GM19438 (cell line): ENCODE measurements around the gene EXOC6.

Experiments used
- ATAC-seq: cut with Tn5 transposase; IDR thresholded peaks from one replicate; pipeline ENCODE4 v1.9.1; 2021; ENCODE audit warnings: low read depth; ENCODE audit not compliant: unreplicated experiment

EXOC6 gene, protein sequence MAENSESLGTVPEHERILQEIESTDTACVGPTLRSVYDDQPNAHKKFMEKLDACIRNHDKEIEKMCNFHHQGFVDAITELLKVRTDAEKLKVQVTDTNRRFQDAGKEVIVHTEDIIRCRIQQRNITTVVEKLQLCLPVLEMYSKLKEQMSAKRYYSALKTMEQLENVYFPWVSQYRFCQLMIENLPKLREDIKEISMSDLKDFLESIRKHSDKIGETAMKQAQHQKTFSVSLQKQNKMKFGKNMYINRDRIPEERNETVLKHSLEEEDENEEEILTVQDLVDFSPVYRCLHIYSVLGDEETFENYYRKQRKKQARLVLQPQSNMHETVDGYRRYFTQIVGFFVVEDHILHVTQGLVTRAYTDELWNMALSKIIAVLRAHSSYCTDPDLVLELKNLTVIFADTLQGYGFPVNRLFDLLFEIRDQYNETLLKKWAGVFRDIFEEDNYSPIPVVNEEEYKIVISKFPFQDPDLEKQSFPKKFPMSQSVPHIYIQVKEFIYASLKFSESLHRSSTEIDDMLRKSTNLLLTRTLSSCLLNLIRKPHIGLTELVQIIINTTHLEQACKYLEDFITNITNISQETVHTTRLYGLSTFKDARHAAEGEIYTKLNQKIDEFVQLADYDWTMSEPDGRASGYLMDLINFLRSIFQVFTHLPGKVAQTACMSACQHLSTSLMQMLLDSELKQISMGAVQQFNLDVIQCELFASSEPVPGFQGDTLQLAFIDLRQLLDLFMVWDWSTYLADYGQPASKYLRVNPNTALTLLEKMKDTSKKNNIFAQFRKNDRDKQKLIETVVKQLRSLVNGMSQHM

DNA sequence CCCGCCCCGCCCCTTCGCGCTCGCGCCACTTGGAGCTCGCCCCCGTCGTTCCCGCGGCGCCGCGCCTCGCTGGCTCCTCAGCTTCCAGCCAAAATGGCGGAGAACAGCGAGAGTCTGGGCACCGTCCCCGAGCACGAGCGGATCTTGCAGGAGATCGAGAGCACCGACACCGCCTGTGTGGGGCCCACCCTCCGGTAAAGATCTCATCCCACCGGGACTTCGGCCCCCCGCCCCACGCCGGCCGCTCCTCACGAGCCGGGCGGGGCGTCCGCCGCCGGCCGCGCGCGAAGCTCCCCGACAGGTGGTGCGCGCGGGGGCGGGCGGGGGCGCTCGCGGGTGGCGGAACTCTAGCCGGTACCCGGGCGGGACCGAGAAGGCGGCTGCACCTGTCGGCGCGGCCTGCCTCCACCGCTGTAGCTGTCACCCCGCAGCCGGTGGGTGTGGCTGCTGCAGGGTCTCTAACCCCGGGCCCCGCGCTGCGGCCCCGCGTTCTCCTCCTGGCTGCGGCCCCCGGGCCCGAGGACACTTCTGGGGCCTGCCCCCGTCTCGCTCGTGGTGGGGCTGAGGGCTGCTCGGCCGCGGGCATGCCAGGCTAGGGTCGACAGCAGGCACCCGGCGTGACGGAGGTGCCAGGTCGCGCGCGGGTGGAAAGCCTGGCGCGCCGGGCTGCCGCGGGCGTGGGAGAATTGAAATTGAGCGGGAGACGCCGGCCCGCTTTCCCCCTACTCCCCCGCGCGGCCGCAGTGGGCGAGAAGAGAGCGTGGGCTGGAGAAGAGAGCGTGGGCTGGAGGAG, at the start of gene EXOC6:
EXOC6 (plus strand) TSS at position 80 of the 793 bp plus-strand sequence; CDS start at position 94, 14 bp downstream.
- peak; percentile 72 for ATAC-seq

DNA sequence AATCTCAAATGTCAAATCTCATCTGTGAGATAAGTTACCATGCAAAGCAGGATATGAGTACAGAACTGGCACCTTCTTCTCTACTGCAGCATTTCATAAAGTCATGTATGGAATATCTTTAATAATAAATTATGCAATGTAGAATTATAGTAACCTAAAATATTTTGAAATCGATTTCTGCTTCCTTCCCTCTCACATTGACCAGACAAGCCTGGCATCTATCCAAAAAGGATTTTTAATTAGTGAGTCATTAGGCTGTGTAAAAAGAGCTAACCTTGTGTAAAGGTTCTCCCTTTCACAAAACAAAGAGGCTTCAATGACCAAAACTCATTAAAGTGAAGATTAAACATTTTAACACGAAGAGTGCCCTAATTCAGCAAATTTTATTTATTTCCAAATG, 48.8 kb upstream of the EXOC6 start:
- ATAC-seq: no peak

DNA sequence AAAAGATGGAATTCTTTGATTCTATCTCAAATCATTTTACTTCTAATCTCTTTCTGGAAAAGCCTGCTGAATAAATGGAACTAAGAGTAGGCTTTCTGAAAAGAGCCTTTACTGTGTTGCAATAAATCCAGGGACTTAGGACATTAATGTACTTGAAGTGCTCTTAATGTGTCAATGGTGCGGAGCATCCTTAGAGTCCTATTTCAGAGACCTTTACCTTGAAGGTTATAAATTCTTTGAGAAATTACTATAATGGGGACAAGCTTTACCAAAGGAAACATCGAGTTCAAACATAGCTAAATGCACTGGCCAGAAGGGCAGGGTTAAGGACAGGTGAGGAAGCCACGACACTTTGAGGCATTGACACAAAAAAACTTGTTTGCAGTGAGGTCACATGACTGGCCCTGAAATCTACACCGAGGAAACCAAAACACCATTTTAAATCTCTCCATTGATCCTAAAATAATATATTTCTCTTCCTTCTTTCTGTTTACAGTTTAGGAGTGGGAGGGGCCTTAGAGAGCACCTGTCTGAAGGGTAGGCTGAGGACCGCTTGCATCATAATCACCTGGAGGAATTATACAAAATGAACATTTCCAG, 48.1 kb upstream of the EXOC6 start:
- no peak for ATAC-seq

DNA sequence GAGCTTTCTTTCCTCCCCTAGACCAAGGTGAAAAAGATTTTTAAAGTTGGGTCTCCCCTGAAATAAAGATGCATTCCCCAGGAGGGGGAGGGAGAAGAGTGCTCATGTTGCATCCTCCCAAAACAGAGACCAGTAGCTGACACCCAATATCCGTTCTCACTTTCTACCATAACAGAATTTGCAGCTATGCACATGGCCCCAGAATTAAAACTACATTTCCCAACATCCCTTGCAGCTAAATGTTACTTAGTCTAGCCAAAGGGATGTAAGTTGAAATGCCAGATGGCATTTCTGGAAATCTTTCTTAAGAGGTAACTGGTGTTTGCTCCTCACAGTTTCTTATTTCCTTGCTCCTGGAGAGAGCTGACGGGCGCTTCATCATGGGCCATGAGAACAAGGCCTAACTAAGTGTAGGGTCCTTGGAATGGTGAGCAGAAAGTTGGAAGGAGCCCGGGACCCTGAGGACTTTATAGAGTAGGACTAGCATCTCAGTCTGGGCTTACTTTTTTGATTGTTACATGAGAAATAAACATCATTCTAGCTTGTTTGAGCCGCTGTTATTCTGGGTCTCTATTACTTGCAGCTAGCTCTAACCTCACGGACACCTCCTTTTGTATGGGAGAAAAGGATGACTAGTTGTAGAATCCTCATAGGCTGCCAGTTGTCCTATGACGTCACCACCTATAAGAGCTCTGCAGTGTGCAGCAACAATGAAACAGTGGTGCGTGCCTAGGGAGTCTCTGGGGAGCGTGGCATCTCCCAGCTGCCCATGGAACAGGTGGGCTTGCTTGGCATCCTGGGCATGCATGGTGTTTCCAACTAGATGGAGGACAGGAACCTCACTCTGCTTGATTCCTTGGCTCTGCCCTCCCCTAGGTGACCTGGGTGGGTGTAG, 46.1 kb upstream of the EXOC6 start:
- no peak for ATAC-seq

DNA sequence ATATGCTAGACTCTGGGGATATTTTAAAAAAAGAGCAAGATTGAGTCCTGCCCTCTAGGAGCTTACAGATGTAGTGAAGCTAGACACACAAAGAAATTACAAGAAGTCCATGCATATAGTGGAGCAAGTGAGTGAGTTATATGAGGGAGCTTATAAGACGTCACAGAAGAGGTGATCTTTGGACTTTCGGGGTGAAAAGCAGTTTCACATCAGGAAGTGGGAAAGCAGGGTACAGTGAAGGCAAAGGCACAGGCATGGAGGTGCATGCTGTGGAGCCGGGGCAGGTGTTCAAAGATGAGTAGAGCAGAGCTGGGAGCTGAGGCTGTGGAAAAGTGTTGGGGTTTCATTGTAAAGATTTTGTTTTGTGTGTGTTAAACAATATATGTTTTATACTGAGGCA, 38.5 kb upstream of the EXOC6 start:
- ATAC-seq: no peak

DNA sequence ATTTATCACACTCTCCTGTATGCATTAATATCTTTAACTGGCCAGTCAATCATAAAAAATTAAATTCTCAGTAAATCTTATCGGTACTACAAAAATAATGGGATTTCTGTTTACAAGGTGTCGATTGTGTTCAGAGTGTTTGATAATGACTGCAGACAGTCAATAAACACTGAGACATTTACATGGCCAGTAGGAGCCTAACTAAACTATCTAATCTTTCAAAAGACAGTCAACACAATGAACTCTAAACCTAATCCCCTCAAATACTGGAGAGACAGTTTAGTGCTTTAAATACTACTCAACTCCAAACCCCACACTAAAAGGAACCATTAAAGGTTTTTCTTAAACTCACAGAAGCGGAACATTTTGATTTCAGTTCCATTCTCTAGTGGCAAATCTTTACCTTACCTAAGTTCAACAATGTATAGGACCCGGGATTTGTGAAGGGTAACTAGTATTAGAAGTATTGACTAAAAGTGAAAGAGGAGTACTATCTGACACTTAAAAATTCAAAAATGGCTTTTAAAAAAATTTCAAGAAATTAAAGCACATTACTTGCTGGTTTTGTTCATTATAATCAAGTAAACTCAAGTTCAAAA, 37.3 kb upstream of the EXOC6 start:
- no peak for ATAC-seq

DNA sequence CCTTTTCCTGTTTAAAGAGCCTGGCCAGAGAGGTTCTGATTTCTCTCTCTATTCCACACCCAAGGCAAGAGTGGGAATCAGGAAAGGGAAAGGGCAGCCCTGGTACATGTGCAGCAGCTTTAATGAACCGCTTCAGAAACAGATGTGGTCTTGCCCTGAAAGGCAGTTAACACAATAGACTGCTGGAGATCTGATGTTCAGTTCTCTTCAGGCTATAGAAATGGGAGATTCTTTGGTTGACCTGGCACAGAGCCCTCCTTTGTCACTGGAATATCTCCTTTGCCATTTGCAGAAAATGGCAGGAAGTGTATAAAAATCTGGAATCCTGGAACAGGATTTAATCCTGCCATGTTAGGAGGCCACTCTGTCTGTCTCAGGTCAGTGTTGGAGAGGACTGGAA, 36.3 kb upstream of the EXOC6 start:
- no peak for ATAC-seq

DNA sequence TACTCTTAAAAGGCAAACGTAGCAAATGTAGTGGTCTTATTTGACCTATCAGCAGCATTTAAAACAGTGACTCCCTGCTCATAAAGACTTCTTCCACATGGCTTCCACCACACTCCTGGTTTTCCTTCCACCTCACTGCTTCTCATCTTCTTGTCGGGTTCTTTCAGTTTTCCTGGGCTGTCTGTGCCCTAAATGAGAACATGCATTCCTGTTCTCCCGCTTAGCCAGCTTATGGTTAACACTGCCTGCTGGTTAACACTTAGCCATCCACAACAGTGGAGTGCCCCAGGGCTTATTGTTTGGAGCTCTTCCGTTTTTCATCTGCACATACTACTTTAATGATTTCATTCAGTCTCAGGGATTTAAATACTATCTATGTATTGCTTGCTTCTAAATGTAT, 34.3 kb upstream of the EXOC6 start:
- no peak for ATAC-seq

DNA sequence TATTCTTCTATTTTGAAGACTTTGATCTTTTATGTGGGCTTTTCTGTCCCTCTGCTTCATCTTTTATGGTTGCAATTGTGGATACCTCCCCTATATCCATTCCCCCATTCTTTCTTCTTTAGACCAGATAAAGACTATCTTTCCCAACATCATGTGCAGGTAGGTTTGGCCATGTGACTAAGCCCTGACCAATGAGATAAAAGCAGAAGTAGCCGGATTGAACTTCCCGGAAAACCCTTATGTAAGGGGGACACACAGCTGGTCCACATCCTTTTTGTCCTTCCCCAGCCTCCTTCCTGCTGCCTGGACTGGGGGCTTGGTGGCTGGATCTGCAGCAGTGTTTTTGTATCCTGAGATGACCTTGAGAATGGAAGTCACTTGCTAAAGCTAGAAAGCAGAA, 33.5 kb upstream of the EXOC6 start:
- no peak for ATAC-seq

DNA sequence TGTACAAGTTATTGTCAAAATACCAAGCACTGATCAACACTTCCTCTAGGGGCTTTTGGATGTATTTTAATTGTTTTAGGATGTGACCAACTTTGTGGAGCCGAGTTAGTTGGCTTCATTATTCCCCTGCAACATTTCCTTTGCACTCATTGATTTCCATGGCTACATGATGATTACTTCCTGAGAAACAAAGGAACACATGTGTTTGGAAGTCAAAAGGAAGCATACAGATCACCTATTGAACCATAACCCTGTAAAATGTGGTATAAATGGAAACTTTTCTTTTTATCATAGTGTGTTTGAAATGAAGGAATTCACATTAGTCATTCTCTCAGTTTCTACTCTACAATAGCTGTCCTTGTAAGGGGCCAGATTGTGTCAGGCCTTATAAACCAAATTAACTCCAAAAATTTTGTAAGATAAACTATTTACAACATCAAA, 32.2 kb upstream of the EXOC6 start:
- no peak for ATAC-seq

DNA sequence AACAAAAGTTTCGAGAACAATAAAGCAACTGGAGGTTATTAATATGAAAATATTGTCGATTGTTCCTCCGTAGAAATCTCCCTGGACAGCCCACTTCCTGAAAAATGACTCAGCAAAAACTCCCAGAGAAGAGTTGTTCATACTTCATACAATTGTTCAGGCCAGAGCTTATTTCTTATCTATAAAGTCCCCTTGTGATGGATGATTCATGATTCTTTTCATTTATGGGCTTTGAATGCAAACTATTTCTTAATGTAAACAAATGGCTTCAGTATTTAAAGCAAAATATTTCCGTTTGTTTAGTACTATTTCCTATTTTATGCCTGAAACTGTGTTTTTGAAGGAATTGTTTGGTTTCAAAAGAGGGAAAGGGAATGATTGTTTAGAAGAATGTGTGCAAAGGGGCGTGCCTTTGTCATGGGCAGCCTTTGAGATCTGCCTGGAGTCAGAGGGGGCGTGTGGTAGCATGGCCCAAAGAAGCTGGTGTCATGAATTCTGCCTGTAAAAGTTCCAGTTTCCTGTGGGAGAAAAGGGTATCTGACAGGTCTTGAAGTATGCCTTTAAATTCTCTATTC, 26.2 kb upstream of the EXOC6 start:
- no peak for ATAC-seq

DNA sequence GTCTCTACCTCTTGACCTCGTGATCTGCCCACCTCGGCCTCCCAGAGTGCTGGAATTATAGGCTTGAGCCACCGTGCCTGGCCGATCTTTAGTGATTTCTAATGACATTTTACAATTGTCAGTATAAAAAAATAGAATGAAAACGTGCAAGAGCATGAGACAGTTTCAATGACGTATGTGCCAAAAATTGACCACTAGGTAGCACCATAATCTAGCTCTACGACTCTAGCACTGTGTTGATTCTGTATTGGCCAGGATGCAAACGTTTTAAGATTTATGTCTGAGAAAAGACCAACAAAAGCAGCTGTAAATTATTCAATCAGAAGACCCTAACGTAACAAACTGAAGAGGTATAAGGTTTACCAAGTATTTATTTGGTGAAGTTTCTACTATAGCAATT, 25.4 kb upstream of the EXOC6 start:
- ATAC-seq: no peak

DNA sequence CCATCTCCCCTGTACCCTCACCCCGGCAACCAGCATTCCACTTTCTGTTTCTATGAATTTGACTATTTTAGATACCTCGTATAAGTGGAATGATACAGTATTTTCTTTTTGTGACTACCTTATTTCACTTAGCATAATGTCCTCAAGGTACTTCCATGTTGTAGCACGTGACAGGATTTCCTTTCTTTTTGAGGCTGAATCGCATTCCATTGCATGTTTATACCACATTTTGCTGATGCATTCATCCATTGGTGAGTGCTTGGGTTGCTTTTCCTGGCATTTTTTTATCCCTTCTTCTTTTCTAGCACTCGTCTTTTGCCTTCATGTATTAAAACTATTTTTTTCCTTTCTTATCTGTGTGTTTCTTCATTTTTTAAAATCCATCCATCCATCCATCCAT, 22.3 kb upstream of the EXOC6 start:
- ATAC-seq: no peak

DNA sequence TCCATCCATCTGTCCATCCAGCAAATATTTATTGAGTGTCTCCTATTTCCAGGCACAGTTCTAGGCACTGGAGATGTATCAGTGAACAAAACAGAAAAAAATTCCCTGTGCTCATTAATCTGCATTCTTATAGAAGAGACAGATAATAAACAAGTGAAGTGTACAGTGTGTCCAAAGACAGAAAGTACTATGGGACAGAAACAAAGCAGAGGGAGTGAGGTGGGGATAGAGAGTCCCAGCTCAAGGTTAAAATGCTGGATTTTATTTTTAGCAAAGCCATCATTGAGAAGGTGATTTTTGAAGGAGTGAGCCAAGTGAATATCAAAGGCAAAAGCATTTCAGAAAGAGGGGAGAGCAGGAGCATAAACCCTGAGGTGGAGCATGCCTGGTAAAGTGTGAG, 21.8 kb upstream of the EXOC6 start:
- ATAC-seq: no peak

DNA sequence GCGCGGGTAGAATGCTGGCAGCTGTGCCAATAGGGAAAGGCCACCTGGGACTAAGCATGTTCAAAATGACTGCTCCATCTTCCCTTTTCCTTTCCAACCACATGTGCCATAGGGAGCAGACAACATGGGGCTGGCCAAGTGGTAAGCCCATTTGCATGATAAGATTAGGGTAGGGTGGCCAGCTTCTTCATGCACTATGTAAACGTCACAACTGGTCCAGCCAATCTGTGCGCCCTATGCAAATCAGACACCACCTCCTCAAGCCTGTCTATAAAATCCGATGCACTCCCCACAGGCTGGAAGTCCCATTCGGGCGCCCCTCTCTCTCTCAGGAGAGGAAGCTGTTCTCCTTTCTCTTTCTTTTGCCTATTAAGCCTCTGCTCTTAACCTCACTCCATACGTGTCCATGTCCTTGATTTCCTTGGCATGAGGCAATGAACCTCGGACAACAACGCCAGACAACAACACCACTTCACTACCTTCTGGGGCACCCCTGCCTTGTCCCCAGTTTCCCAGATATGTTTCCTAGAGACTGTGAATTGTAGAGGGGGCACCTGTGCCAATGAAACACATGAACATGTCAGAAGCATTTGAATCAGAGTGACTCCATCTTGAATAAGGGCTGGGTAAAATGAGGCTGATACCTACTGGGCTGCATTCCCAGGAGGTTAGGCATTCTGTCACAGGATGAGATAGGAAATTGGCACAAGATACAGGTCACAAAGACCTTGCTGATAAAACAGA, 19.1 kb upstream of the EXOC6 start:
- no peak for ATAC-seq

DNA sequence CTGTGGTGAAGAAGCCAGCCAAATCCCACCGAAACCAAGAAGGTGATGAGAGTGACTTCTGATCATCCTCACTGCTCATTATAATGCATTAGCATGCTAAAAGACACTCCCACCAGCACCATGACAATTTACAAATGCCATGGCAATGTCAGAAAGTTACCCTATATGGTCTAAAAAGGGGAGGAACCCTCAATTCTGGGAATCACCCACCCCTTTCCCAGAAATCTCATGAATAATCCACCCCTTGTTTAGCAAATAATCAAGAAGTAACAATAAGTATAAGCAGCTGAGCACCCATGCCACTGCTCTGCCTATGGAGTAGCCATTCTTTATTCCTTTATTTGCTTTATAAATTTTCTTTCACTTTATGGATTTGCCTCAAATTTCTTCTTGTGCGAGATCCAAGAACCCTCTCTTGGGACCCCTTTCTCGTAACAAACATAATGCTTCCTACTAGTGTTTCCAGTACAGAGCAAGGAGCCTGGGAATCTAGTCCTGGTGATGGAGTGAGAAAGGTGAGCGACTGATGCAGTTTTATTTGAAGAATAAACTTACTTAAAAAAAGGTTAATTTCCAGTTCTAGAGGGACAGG, 18.4 kb upstream of the EXOC6 start:
- no peak for ATAC-seq

DNA sequence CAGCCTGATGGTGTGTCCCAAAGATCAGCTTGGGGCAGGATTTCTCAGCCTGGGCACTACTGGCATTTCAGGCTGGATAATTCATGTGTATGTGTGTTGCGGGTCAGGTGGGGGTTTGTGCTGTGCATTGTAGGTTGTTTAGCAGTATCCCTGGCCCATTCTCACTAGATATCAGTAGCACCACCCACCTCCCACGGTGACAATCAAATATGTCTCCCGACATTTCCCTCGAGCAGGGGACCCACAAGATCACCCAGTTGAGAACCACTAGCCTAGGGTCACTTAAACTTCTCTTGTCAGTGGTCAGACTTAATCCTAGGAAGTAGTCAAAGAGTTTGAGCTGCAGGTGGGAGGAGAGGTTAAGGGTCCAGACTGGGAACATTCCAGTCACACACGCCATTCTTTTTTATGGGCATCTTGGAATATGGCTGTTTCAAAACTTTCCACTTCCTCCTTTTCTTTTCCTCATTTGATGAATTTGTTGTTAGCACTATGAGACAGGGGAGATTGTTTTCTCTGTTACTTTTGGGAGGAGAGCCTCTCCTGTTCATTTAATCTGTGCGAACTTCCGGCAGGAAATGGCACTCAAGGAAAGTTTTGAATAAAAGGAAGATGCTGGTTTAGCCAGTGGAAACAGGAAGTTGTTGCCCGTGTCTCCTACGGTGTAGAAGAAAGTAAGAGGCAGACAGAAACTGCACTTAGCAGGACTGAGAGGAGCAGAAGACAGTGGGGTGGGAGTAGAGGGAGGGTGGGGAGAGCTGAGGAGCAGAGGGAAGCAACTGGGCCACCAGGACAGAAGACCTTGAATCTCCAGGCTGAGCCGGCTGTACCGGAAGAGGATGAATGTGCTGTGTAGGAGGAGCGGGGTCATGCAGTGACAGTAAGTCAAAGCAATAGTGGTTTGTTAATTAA, 17.6 kb upstream of the EXOC6 start:
- no peak for ATAC-seq
